ENCODE results near the gene KDM4D.

- TF ChIP-seq CTCF (conservative IDR thresholded peaks at IDR 0.05; ENCODE audit: low read depth in 2 of 2): no peak
- no peak for TF ChIP-seq EZH2 (IDR thresholded peaks at IDR 0.05; ENCODE audit: low read depth, unreplicated experiment)
- TF ChIP-seq EZH2phosphoT487 (IDR thresholded peaks at IDR 0.05; ENCODE audit: unreplicated experiment): no peak
- no peak for TF ChIP-seq REST (IDR thresholded peaks at IDR 0.05; ENCODE audit: unreplicated experiment)
- TF ChIP-seq POLR2AphosphoS5 (IDR thresholded peaks at IDR 0.05; ENCODE audit: low read depth): no peak
- no peak for TF ChIP-seq JUNB (IDR thresholded peaks at IDR 0.05; ENCODE audit: unreplicated experiment)
- no peak for TF ChIP-seq CREB1 (CRISPR knock-in tag; IDR thresholded peaks at IDR 0.05; ENCODE audit: low read depth)
- no peak for TF ChIP-seq ETS1 (IDR thresholded peaks at IDR 0.05)
- TF ChIP-seq ZNF114 (CRISPR knock-in tag; IDR thresholded peaks at IDR 0.05): no peak
- TF ChIP-seq ZNF331 (CRISPR knock-in tag; IDR thresholded peaks at IDR 0.05; ENCODE audit: low read depth): no peak
- TF ChIP-seq NANOG (IDR thresholded peaks at IDR 0.05; ENCODE audit: borderline replicate concordance): no peak
- TF ChIP-seq ZNF462 (CRISPR knock-in tag; IDR thresholded peaks at IDR 0.05): no peak
Measured at GRCh38 chr11:94938095-94939055, 35.1 kb upstream of the KDM4D start.

Measured in GM23338 (cell line).